HepG2 (cell line): ENCODE data around the gene ZKSCAN2. TPM values are rescaled to one million over a fixed set of nuclear protein-coding genes. Genes with fewer than 3 reads are reported as not detected.

ENCODE experiments used
- MIXL1 ChIP-seq: IDR thresholded peaks from 2 replicates; pipeline ENCODE4 v1.6.1; 2016
- MTA1 ChIP-seq: sonication (generic); formaldehyde crosslinking; IDR thresholded peaks from 2 replicates; pipeline ENCODE4 v1.4.0; 2020; ENCODE audit warnings: missing genetic modification reagents, mild to moderate bottlenecking, borderline replicate concordance
- ZNF530 ChIP-seq: sonication (generic); formaldehyde crosslinking; IDR thresholded peaks from 2 replicates; pipeline ENCODE4 v1.5.0; 2020; ENCODE audit warnings: low read depth, mild to moderate bottlenecking, missing genetic modification reagents
- ZNF670 ChIP-seq: sonication (generic); formaldehyde crosslinking; IDR thresholded peaks from 2 replicates; pipeline ENCODE4 v1.8.0; 2022; ENCODE audit warnings: mild to moderate bottlenecking, missing genetic modification reagents, borderline replicate concordance
- ZNF83 ChIP-seq: sonication (generic); formaldehyde crosslinking; IDR thresholded peaks from 2 replicates; pipeline ENCODE4 v1.4.0; 2020; ENCODE audit warnings: missing genetic modification reagents, mild to moderate bottlenecking, borderline replicate concordance
- polyA plus RNA-seq, 8 experiments: library from polyadenylated mRNA; depleted of rRNA in 3 of 8; stranded (reverse) in 7 of 8; unstranded in 1 of 8; fragments of >200 nt; fragmentation: Illumina TruSeq in 4 of 8; extraction: Trizol in 4 of 8; gene quantifications; 2 replicates each; pipeline versions ENCODE4 v1.2.1 to v1.2.3, GENCODE V29; 2011 to 2016; ENCODE audit warnings: low read depth in 4 of 8, missing spikeins in 1 of 8, mixed read lengths in 1 of 8; ENCODE audit not compliant: insufficient read depth in 1 of 8
- total RNA-seq, 5 experiments: library from RNA; depleted of rRNA; stranded (reverse); fragments of >200 nt; fragmentation: Illumina TruSeq; extraction: Trizol; gene quantifications; 2 replicates each; pipeline ENCODE4 v1.2.3, GENCODE V29; 2016; ENCODE audit warnings: low read depth in 1 of 5
- TF ChIP-seq, protein P1 (sequence below): sonication (generic); formaldehyde crosslinking; IDR thresholded peaks from 2 replicates; pipeline ENCODE4 v1.4.0; 2020; ENCODE audit warnings: mild to moderate bottlenecking, missing genetic modification reagents
- TF ChIP-seq, protein P2 (sequence below), 2 experiments: IDR thresholded peaks; 2 replicates each; pipeline ENCODE4 v1.6.1; 2011 to 2012; ENCODE audit warnings: low read length in 2 of 2, borderline replicate concordance in 1 of 2, low read depth in 1 of 2, mild to moderate bottlenecking in 1 of 2, moderate library complexity in 1 of 2
- TF ChIP-seq, protein P3 (sequence below): sonication (generic); formaldehyde crosslinking; IDR thresholded peaks from 2 replicates; pipeline ENCODE4 v1.5.0; 2020; ENCODE audit warnings: missing genetic modification reagents
- TF ChIP-seq, protein P4 (sequence below): sonication (generic); formaldehyde crosslinking; conservative IDR thresholded peaks from 2 replicates; pipeline ENCODE4 v1.4.0; 2020; ENCODE audit warnings: mild to moderate bottlenecking, missing genetic modification reagents, moderate library complexity
- TF ChIP-seq, protein P5 (sequence below): sonication (generic); formaldehyde crosslinking; IDR thresholded peaks from 2 replicates; pipeline ENCODE4 v1.5.1; 2020; ENCODE audit warnings: mild to moderate bottlenecking, missing genetic modification reagents, moderate library complexity

ZKSCAN2 gene
- total and polyA plus RNA-seq, 2 of the 13 experiments (the other 11 are each of a cell fraction or from before 2014, with no cell fraction given): 4.2 to 11.1 TPM

DNA sequence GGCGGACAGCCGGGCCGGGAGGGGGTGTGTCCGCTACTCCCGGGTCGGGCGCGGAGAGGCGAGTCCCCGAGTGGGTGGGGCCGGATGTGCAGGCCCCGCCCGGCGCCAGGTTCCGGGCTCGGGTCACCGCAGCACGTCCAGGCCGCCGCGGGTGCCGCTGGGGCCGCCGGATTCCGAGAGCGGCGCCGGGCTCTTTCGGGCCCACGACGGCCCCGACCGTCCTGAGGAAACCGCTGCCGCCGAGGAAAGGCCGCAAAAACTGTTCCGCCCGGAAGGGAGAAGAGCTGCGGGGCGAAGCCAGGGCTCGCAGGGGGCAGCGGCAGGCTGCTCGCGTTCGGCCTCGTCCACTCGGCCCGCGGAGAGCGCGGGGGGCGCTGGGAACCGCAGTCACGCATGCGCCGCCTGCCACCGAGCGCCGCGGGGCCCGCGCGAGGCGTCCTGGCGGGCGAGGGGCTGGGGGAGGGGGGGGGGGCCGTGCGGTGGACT is at the start of gene ZKSCAN2 (continued):
- TF ChIP-seq, protein P1, sequence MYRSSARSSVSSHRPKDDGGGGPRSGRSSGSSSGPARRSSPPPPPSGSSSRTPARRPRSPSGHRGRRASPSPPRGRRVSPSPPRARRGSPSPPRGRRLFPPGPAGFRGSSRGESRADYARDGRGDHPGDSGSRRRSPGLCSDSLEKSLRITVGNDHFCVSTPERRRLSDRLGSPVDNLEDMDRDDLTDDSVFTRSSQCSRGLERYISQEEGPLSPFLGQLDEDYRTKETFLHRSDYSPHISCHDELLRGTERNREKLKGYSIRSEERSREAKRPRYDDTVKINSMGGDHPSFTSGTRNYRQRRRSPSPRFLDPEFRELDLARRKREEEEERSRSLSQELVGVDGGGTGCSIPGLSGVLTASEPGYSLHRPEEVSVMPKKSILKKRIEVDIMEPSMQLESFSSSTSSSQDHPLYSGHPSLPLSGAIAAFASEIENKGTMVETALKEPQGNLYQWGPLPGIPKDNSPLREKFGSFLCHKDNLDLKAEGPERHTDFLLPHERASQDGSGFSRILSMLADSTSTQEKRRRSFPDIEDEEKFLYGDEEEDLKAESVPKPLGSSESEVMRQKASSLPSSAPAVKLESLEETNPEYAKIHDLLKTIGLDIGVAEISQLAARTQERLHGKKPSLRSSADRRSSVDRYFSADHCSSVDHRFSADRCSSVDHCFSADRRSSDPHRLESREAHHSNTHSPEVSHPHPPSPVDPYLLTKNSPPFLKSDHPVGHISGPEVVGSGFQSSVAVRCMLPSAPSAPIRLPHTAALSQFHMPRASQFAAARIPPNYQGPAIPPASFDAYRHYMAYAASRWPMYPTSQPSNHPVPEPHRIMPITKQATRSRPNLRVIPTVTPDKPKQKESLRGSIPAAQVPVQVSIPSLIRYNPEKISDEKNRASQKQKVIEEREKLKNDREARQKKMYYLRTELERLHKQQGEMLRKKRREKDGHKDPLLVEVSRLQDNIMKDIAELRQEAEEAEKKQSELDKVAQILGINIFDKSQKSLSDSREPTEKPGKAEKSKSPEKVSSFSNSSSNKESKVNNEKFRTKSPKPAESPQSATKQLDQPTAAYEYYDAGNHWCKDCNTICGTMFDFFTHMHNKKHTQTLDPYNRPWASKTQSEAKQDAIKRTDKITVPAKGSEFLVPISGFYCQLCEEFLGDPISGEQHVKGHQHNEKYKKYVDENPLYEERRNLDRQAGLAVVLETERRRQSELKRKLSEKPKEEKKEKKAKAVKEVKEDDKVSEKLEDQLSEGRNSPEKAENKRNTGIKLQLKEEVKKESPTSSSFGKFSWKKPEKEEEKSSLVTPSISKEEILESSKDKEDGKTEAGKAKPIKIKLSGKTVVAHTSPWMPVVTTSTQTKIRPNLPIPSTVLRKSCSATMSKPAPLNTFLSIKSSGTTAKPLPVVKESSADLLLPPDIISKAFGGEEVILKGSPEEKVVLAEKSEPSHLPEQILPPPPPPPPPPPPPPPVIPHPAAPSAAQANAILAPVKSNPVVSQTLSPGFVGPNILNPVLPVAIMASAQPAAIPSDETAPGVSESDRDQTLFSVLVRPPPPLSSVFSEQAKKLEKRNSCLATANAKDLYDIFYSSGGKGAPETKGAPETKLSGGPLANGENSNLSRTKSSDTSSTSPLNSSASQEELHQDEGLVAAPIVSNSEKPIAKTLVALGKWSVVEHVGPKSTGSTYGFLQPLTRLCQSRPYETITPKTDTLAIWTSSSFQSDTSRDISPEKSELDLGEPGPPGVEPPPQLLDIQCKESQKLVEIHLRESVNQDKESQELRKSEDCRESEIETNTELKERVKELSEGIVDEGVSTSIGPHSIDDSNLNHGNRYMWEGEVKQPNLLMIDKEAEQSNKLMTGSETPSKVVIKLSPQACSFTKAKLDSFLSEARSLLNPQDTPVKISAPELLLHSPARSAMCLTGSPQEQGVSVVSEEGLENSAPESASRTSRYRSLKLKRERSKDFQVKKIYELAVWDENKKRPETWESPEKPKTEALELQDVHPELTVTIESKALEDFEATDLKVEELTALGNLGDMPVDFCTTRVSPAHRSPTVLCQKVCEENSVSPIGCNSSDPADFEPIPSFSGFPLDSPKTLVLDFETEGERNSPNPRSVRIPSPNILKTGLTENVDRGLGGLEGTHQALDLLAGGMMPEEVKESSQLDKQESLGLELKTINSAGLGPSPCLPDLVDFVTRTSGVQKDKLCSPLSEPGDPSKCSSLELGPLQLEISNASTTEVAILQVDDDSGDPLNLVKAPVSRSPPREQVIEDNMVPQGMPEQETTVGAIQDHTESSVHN (CRISPR knock-in tag): no peak
- peak; percentile 31; the same call in 1 of the 2 replicates for TF ChIP-seq MIXL1 (CRISPR knock-in tag)
- TF ChIP-seq, protein P2, sequence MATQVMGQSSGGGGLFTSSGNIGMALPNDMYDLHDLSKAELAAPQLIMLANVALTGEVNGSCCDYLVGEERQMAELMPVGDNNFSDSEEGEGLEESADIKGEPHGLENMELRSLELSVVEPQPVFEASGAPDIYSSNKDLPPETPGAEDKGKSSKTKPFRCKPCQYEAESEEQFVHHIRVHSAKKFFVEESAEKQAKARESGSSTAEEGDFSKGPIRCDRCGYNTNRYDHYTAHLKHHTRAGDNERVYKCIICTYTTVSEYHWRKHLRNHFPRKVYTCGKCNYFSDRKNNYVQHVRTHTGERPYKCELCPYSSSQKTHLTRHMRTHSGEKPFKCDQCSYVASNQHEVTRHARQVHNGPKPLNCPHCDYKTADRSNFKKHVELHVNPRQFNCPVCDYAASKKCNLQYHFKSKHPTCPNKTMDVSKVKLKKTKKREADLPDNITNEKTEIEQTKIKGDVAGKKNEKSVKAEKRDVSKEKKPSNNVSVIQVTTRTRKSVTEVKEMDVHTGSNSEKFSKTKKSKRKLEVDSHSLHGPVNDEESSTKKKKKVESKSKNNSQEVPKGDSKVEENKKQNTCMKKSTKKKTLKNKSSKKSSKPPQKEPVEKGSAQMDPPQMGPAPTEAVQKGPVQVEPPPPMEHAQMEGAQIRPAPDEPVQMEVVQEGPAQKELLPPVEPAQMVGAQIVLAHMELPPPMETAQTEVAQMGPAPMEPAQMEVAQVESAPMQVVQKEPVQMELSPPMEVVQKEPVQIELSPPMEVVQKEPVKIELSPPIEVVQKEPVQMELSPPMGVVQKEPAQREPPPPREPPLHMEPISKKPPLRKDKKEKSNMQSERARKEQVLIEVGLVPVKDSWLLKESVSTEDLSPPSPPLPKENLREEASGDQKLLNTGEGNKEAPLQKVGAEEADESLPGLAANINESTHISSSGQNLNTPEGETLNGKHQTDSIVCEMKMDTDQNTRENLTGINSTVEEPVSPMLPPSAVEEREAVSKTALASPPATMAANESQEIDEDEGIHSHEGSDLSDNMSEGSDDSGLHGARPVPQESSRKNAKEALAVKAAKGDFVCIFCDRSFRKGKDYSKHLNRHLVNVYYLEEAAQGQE (IDR thresholded peaks at IDR 0.05; ENCODE audit: borderline replicate concordance in 1 of 2, low read depth in 1 of 2, low read length in 2 of 2): no peak; a peak in 1 of 4 replicates
- no peak for TF ChIP-seq ZNF530 (CRISPR knock-in tag)
- TF ChIP-seq MTA1 (CRISPR knock-in tag): no peak
- TF ChIP-seq, protein P3, sequence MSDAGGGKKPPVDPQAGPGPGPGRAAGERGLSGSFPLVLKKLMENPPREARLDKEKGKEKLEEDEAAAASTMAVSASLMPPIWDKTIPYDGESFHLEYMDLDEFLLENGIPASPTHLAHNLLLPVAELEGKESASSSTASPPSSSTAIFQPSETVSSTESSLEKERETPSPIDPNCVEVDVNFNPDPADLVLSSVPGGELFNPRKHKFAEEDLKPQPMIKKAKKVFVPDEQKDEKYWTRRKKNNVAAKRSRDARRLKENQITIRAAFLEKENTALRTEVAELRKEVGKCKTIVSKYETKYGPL (CRISPR knock-in tag): peak; percentile 88
- TF ChIP-seq ZNF670 (CRISPR knock-in tag): 0 out of 2 replicates have a peak, but pooled peaks have one; percentile 33
- TF ChIP-seq, protein P4, sequence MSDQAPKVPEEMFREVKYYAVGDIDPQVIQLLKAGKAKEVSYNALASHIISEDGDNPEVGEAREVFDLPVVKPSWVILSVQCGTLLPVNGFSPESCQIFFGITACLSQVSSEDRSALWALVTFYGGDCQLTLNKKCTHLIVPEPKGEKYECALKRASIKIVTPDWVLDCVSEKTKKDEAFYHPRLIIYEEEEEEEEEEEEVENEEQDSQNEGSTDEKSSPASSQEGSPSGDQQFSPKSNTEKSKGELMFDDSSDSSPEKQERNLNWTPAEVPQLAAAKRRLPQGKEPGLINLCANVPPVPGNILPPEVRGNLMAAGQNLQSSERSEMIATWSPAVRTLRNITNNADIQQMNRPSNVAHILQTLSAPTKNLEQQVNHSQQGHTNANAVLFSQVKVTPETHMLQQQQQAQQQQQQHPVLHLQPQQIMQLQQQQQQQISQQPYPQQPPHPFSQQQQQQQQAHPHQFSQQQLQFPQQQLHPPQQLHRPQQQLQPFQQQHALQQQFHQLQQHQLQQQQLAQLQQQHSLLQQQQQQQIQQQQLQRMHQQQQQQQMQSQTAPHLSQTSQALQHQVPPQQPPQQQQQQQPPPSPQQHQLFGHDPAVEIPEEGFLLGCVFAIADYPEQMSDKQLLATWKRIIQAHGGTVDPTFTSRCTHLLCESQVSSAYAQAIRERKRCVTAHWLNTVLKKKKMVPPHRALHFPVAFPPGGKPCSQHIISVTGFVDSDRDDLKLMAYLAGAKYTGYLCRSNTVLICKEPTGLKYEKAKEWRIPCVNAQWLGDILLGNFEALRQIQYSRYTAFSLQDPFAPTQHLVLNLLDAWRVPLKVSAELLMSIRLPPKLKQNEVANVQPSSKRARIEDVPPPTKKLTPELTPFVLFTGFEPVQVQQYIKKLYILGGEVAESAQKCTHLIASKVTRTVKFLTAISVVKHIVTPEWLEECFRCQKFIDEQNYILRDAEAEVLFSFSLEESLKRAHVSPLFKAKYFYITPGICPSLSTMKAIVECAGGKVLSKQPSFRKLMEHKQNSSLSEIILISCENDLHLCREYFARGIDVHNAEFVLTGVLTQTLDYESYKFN (CRISPR knock-in tag): no peak
- 0 out of 2 replicates have a peak, but pooled peaks have one; percentile 62 for TF ChIP-seq ZNF83
- TF ChIP-seq, protein P5, sequence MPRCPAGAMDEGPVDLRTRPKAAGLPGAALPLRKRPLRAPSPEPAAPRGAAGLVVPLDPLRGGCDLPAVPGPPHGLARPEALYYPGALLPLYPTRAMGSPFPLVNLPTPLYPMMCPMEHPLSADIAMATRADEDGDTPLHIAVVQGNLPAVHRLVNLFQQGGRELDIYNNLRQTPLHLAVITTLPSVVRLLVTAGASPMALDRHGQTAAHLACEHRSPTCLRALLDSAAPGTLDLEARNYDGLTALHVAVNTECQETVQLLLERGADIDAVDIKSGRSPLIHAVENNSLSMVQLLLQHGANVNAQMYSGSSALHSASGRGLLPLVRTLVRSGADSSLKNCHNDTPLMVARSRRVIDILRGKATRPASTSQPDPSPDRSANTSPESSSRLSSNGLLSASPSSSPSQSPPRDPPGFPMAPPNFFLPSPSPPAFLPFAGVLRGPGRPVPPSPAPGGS: peak; percentile 52
